Measurements from ENCODE around the gene CRHR2. TPM values are rescaled to one million over a fixed set of nuclear protein-coding genes. Genes with fewer than 3 reads are reported as not detected.

The CRHR2 gene
- total RNA-seq, 6 experiments from 2014 or later, result not detected

DNA sequence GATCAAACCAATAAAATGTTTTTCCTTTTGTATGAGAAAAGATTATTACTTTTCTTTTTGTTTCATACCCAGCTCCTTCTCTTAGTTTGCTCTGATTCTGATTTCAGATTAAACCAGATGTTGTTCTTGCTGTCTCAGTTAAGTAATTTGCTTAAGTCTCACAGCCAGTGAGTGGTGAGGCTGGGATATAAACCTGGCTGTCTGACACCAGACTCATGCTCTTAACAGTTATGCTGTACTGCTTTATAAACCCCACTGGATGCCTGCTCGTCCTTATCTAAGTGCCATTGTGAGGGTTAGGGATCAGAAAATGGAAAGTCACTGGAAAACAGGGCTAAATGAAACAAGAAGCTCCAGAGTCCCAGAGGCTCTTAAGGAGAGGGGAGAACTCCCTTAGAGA, 63.3 kb downstream of the CRHR2 start:
- WGBS (ENCODE audit: insufficient coverage, low coverage, low lambda C conversion rate, missing lambda C conversion rate), result 82% methylated on average over 1 of the region's 1 CpG
- Histone ChIP-seq H3K27ac (no peak overlapping the region), H3K4me1 (no peaks in the 10 kb centered on the region), H3K27me3 (no peaks in the 10 kb centered on the region), H3K36me3 (peaks cover 11 to 68% (median 32%) of the 10 kb centered on the region in 4 donors), H3K4me3 (no peak overlapping the region), H3K9me3 (no peaks in the 10 kb centered on the region)
- ATAC-seq (no peak), DNase-seq (no peak)
- intact Hi-C loops (cut with DNase I), result no loop called here
- TF ChIP-seq POLR2A (IDR thresholded peaks at IDR 0.05), result no peak
- TF ChIP-seq CTCF (IDR thresholded peaks at IDR 0.05), result no peak

DNA sequence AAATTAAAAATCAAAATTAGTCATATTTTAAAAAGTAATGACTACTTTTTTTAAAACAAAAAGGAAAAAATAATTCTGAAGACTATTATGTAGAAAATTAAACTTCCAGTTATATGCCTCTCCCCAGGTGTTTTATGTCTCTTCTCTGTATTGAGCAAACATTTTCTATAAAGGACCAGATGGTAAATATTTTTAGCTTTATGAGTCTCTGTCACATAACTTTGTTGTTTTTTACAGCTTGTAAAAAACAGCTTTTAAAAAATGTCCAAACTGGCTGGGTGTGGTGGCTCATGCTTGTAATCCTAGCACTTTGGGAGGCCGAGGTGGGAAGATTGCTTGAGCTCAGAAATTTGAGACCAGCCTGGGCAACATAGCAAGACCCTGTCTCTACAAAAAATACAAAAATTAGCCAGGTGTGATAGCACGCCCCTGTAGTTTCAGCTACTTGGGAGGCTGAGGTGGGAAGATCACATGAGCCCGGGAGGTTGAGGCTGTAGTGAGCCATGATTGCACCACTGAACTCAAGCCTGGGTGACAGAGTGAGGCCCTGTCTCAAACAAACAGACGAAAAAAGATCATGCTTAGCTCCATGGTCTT, 64.1 kb downstream of the CRHR2 start:
- 90% methylated on average over 3 of the region's 4 CpGs for whole genome bisulfite sequencing (ENCODE audit: insufficient coverage, low coverage, low lambda C conversion rate, missing lambda C conversion rate)
- intact Hi-C loops (cut with DNase I), result no loop called here
- TF ChIP-seq POLR2A (IDR thresholded peaks at IDR 0.05), result no peak
- TF ChIP-seq CTCF (IDR thresholded peaks at IDR 0.05), result no peak
- Histone ChIP-seq H3K4me3 (no peak overlapping the region), H3K27me3 (no peaks in the 10 kb centered on the region), H3K4me1 (no peaks in the 10 kb centered on the region), H3K36me3 (peaks cover 11 to 70% (median 27%) of the 10 kb centered on the region in 4 donors), H3K9me3 (no peaks in the 10 kb centered on the region), H3K27ac (no peak overlapping the region)
- DNase-seq (no peak), ATAC-seq (no peak)

- H3K27me3 ChIP-seq, result no peaks in the 10 kb centered on the region
- WGBS (ENCODE audit: insufficient coverage, low coverage, low lambda C conversion rate, missing lambda C conversion rate), result 100% methylated on average over 1 of the region's 2 CpGs
- no peaks in the 10 kb centered on the region for H3K4me1 ChIP-seq
- no peak for DNase-seq
- H3K36me3 ChIP-seq, result peaks cover 7 to 63% (median 25%) of the 10 kb centered on the region in 4 donors
- no peak overlapping the region for H3K4me3 ChIP-seq
- H3K9me3 ChIP-seq, result no peaks in the 10 kb centered on the region
- intact Hi-C loops (cut with DNase I), result no loop called here
- ATAC-seq, result no peak
- H3K27ac ChIP-seq, result no peak overlapping the region
- no peak for TF ChIP-seq CTCF (IDR thresholded peaks at IDR 0.05)
- no peak for TF ChIP-seq POLR2A (IDR thresholded peaks at IDR 0.05)
Measured at GRCh38 chr7:30617359-30617758, 64.9 kb downstream of the CRHR2 start.

GRCh38 chr7:30616318-30616717, 65.9 kb downstream of the CRHR2 start:
- intact Hi-C loops (cut with DNase I), result no loop called here
- H3K36me3 ChIP-seq, result peaks cover 0 to 60% (median 20%) of the 10 kb centered on the region in 4 donors

More at GRCh38 chr7:30616318-30616717, 65.9 kb downstream of the CRHR2 start:
- no peak overlapping the region for H3K4me3 ChIP-seq
- no peaks in the 10 kb centered on the region for H3K27me3 ChIP-seq
- H3K9me3 ChIP-seq, result no peaks in the 10 kb centered on the region
- WGBS (ENCODE audit: insufficient coverage, low coverage, low lambda C conversion rate, missing lambda C conversion rate), result 81% methylated on average over 3 of the region's 4 CpGs
- no peaks in the 10 kb centered on the region for H3K4me1 ChIP-seq
- no peak for ATAC-seq
- TF ChIP-seq CTCF (IDR thresholded peaks at IDR 0.05), result no peak
- no peak for TF ChIP-seq POLR2A (IDR thresholded peaks at IDR 0.05)
- no peak overlapping the region for H3K27ac ChIP-seq
- DNase-seq, result no peak

Data from right lobe of liver (tissue), 6 donors.